Measurements from ENCODE around the gene FTO.

DNA sequence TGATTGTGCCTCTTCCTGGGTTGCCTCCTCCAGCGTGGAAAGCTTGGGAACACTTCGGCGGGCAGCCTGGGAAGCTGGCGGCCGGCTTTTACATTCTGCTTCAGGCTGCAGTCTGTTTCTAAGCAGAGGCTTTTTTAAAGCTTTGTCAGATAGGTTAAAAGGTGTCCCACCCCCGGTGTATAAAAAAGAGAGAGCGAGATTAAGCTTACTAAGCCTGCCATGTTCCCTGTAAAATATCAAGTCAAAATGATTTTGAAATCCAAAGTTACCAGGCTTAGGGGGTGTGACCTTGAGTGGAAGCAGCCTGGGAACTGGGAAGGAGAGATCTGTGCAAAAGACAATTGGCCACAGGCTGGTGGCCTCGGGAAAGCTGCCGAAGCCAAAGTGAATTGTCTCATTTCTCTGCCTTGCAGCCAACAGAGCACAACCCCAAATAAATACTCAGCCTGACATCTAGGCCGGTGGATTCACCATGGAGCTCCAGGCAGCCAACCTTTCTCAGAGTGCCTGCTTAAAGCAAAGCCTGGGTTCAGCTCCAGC, 254.5 kb downstream of the FTO start:
- TF ChIP-seq, protein P1, sequence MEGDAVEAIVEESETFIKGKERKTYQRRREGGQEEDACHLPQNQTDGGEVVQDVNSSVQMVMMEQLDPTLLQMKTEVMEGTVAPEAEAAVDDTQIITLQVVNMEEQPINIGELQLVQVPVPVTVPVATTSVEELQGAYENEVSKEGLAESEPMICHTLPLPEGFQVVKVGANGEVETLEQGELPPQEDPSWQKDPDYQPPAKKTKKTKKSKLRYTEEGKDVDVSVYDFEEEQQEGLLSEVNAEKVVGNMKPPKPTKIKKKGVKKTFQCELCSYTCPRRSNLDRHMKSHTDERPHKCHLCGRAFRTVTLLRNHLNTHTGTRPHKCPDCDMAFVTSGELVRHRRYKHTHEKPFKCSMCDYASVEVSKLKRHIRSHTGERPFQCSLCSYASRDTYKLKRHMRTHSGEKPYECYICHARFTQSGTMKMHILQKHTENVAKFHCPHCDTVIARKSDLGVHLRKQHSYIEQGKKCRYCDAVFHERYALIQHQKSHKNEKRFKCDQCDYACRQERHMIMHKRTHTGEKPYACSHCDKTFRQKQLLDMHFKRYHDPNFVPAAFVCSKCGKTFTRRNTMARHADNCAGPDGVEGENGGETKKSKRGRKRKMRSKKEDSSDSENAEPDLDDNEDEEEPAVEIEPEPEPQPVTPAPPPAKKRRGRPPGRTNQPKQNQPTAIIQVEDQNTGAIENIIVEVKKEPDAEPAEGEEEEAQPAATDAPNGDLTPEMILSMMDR (IDR thresholded peaks at IDR 0.05), result no peak
- TF ChIP-seq POLR2AphosphoS5 (IDR thresholded peaks at IDR 0.05), result no peak
- no peak for TF ChIP-seq POLR2A (IDR thresholded peaks at IDR 0.05)
